CD4-positive, alpha-beta T cell treated with Interleukin-2 at 100 ng/mL for 4 hours (primary cell): ENCODE data around the gene USP34.
"Not testable (repeated sequence)": the region's sequence is repeated elsewhere in the genome, so short reads cannot be mapped to it uniquely, and the experiment has no call there.

Experiments used
- DNase-seq: peaks from one replicate; pipeline ENCODE4 v3.0.0-alpha.2; 2020; ENCODE audit warnings: low spot score

The USP34 gene

GRCh38 chr2:61470965-61471904 is at the start of gene USP34:
Gene USP34, minus strand, starts transcription at chr2:61471087. Its CDS starts 395 bp downstream, at chr2:61470692.
- DNase-seq: peak; percentile 95

GRCh38 chr2:61520261-61520660 is 49.4 kb upstream of the USP34 start:
- DNase-seq: no peak

- no peak for DNase-seq
Measured at GRCh38 chr2:61512768-61513398, 42.0 kb upstream of the USP34 start.

- no peak for DNase-seq
Measured at GRCh38 chr2:61510674-61511671, 40.1 kb upstream of the USP34 start.

- DNase-seq: no peak
Measured at GRCh38 chr2:61504949-61505348, 34.1 kb upstream of the USP34 start.

- no peak for DNase-seq
Measured at GRCh38 chr2:61499060-61499459, 28.2 kb upstream of the USP34 start.

GRCh38 chr2:61493523-61493942 is 22.6 kb upstream of the USP34 start:
- peak; percentile 44 for DNase-seq

- DNase-seq: no peak
Measured at GRCh38 chr2:61492476-61492875, 21.6 kb upstream of the USP34 start.

- no peak for DNase-seq
Measured at GRCh38 chr2:61485281-61485680, 14.4 kb upstream of the USP34 start.

GRCh38 chr2:61478086-61478485 is 7.2 kb upstream of the USP34 start:
- DNase-seq: no peak

GRCh38 chr2:61476929-61477589 is 6.2 kb upstream of the USP34 start:
- DNase-seq: not testable (repeated sequence)

- DNase-seq: peak; percentile 34
Measured at GRCh38 chr2:61471905-61472805, 1.3 kb upstream of the USP34 start.

- DNase-seq: peak; percentile 81
Measured at GRCh38 chr2:61470122-61470951, 550 bp downstream of the USP34 start.

- DNase-seq: no peak
Measured at GRCh38 chr2:61469424-61470121, 1.3 kb downstream of the USP34 start.

- DNase-seq: not testable (repeated sequence)
Measured at GRCh38 chr2:61468231-61468630, 2.7 kb downstream of the USP34 start.

GRCh38 chr2:61465045-61465444 is 5.8 kb downstream of the USP34 start:
- DNase-seq: no peak

GRCh38 chr2:61463769-61464475 is 7.0 kb downstream of the USP34 start:
- no peak for DNase-seq

GRCh38 chr2:61461404-61461803 is 9.5 kb downstream of the USP34 start:
- DNase-seq: no peak
